ENCODE measurements around the gene ZNF467. TPM values are rescaled to one million over a fixed set of nuclear protein-coding genes. Genes with fewer than 3 reads are reported as not detected.

Gene ZNF467
- total RNA-seq, 1 donor from 2014 or later: 3.9 TPM

GRCh38 chr7:149715476-149715875 is 57.9 kb downstream of the ZNF467 start:
- DNase-seq (ENCODE audit: low spot score): no peak

DNA sequence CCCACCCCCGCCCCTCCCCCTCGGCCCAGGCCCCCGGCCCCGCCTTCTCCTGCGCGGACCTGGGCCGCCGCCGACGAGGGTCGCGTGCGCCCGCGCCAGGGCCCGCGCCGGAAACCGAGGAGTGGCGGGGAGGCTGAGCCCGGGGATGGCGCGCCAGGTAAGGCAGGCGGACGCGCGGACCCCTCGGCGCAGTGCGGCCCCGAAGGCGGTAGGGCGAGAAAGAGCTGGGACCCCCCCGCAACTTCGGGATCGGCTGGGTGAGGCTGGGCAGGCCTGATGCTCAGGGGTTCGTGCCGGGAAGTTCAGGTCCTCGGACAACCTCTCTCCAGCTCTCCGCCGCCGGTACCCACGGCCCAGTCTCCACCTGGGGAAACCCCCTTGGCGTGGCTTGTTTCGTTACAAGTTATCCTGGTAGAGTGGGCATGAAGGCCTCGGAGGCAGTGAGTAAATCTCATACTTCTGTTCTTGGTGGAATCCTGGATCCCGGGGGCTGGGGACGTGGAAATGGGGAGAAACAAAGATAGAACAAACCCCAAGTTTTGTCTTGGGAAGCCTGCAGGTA is 58.4 kb downstream of the ZNF467 start:
- peak; percentile 32 for DNase-seq (ENCODE audit: low spot score)

Other genes with a start within 250 kb of the ZNF467 start
- 10.6 TPM for gene ZNF862, start 64.8 kb upstream of the ZNF467 start, total RNA-seq (ENCODE audit: insufficient read depth, low replicate concordance)
- 4.8 TPM for gene ATP6V0E2, start 100.4 kb upstream of the ZNF467 start, total RNA-seq (ENCODE audit: insufficient read depth, low replicate concordance)

Data from umbilical cord (tissue), 2 donors.